GM12891 (cell line): ENCODE measurements around the gene FTSJ3.

Experiments
- DNase-seq: peaks from one replicate; pipeline ENCODE4 v3.0.0; 2011; ENCODE audit warnings: low spot score; ENCODE audit not compliant: insufficient read length
- FAIRE-seq: peaks from 2 replicates; lab custom pipeline; 2011; peaks lifted over from hg19 to GRCh38; lab: Jason Lieb, UNC
- PAX5 ChIP-seq: IDR thresholded peaks from 2 replicates; pipeline ENCODE4 v1.6.1; 2011; ENCODE audit warnings: low read length, moderate library complexity, mild to moderate bottlenecking; ENCODE audit not compliant: insufficient read depth, severe bottlenecking
- POLR2A ChIP-seq: IDR thresholded peaks from 2 replicates; pipeline ENCODE4 v1.6.1; 2011; ENCODE audit warnings: low read depth, low read length, control low read depth
- POLR2AphosphoS5 ChIP-seq: IDR thresholded peaks from 2 replicates; pipeline ENCODE4 v1.6.1; 2011; ENCODE audit warnings: low read depth, low read length, control low read depth
- POU2F2 ChIP-seq: IDR thresholded peaks from 2 replicates; pipeline ENCODE4 v1.6.1; 2011; ENCODE audit warnings: low read depth, mild to moderate bottlenecking, control low read depth, low read length, moderate library complexity
- SPI1 ChIP-seq: IDR thresholded peaks from 2 replicates; pipeline ENCODE4 v1.6.1; 2011; ENCODE audit warnings: low read depth, low read length, control low read depth
- TAF1 ChIP-seq: IDR thresholded peaks from 2 replicates; pipeline ENCODE4 v1.6.1; 2011; ENCODE audit warnings: low read depth, low read length, control low read depth

FTSJ3 gene

DNA sequence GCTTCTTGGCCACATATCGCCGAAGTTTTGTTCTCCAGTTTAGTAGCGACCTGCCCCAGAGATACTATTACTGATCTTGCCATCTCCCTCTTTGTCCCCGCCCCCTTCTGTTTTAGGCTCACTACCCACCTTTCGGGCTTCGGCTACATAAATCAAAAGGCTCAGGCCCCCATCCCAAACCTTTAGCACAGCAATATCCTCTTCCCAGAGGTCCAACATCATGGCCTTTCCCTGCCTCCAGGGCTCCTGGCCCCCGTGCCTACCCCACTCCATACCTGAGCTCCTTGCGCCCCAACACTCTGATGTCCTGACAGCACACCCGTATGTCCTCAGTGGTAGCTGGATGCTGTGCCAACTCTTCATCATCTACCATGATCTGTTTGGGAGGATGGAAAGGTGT lies 3.1 kb downstream of the FTSJ3 start:
- FAIRE-seq (no peak), DNase-seq (no peak)
- TF ChIP-seq POU2F2, result no peak
- no peak for TF ChIP-seq SPI1

DNA sequence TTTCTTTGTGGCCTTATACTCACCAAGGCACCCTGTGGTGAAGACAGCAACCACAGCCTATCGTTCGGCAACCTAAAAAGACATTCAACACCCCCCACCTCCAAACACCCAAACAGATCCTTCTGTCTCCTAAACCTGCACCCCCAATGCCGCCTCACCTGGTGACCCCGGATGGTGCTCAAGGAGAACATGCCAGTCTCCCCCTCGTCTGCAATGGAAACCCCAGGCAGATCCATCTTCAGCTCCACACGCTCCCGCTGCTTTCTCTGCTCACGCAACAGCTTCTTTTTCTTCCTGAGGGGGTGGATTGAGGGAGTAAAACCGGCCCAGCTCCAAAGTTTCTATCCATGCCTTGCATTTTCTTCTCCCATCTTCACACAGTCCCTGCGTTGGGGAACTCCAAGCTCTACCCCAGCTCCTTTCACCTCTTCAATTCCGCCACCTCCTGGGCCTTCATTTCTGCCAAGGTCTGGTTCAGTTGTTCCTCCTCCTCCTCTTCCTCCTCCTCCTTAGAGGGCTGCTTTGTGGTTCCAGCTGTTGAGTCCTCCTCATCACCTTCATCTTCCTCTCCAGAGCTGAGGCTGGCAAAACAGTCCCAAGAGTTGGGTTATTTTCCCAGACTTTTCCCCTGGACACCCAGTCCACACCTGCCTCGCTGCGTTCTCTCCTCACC lies 3.7 kb downstream of the FTSJ3 start:
- no peak for FAIRE-seq

DNA sequence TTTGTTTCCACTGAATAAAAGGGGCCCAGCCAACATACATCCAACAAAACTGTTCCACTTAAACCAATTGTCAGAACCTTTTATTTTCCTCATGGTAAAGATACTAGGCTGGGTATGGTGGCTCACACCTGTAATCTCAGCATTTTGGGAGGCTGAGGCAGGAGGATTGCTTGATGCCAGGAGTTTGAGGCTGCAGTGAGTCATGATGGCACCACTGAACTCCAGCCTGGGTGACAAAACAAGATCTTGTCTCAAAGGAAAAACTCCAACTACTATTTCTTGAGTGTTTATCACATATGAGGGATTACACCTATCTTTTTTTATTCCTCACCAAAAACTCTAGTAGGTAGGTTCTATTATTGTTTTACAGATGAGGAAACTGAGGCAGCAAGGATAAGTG lies 4.9 kb downstream of the FTSJ3 start:
- DNase-seq (no peak), FAIRE-seq (no peak)
- no peak for TF ChIP-seq POLR2AphosphoS5
- TF ChIP-seq TAF1, result no peak

More for the DNA sequence above, 3.7 kb downstream of the FTSJ3 start:
- TF ChIP-seq POLR2A (no peak), POLR2AphosphoS5 (no peak), POU2F2 (no peak), TAF1 (no peak), SPI1 (no peak), PAX5 (no peak)
- no peak for DNase-seq

DNA sequence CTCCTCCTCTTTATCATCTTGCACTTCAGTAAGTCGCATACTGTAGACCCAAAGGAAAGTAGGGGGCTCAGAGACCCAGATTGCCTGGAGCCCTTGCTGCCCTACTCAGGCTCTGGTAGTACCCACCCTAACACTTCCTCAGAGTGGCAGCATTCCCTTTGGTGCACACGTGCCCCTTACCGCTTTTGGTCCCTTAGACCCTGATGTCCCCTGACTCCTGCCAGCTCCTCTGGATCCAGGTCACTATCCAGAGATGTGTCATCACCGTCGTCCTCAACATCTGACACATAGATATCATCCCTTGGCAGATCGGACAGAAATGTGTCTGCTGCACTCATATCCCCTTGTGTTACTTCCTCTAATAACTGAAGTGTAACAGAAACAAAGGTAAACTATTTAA lies 5.7 kb downstream of the FTSJ3 start:
- DNase-seq (no peak), FAIRE-seq (no peak)
- TF ChIP-seq POLR2AphosphoS5, result 0 out of 2 replicates have a peak, but pooled peaks have one; percentile 41
- no peak for TF ChIP-seq PAX5

DNA sequence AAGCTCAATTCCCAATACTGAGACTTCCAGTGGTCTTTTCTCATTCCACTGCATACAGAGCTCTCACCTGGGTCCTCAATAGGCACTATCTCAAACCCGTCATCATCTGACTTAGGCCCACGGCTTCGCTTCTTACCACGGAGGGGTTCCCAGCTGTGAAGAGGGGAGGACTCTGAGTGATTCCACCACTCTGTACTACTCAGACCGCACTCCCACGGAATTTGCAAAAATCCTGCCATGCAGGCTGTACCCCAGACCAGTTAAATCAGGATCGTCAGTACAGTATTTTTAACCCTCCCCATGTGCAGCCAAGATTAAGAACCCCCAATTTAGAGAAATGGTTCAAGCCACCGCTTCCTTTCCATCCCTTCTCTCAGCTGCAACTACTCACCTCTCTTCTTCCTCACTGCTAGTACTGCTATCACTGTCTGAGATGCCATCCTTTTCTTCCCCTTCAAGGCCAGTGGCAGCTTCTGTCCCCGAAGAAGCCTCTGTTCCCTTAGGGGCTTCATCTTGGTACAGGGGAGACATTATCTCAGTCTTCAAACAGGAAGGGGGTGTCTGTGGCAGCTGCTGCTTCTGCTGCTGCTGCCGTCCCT lies 6.4 kb downstream of the FTSJ3 start:
- no peak for DNase-seq
- TF ChIP-seq SPI1, result no peak
- no peak for TF ChIP-seq POLR2AphosphoS5
- TF ChIP-seq POU2F2, result no peak
- TF ChIP-seq TAF1, result no peak
- 0 out of 2 replicates have a peak, but pooled peaks have one; percentile 23 for TF ChIP-seq POLR2A
- no peak for TF ChIP-seq PAX5
- no peak for FAIRE-seq

DNA sequence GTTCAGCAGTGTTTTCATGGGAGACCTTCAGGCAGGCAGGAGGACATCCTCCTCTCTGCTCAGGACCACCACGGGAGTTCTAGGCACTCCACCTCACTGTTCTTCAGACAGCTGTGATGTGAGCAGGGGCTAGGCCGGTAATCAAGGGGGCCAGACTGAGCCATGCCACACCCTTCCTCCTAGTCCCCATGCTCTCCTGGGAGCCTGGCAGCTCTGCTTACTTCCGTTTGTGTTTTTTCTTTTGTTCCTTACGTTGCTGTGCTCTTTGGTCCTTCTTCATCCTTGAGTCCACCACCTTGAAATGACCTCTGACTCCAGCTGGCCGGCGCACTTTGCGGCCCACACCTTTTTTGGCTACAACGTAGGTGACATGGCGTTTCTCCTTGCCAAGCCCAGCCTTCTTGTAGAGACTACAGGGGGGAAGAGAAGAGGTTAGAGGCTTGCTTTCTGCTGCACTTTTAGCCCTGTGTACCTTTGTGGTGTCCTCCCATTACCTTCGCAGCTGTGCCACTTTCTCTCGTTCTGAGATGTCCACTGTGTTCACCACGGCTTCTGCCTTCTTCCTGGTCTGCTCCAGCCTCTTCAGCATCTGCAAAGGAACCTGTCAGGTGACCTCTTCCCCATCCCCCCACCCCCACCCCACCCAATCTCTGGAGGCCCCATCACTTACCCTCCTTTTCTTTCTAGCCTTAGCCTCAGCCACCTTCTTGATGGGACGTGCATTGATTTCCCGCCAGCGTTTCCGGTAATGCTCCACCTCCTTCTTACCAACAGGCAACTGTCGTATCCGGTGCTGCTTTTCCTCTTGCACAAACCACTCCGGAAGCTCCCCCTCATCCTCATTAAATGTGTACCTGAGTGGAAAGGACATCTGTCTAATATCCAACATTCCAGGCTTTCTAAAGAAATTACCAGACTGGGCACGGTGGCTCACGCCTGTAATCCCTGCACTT lies 7.6 kb downstream of the FTSJ3 start:
- TF ChIP-seq POLR2AphosphoS5 (no peak), SPI1 (no peak), POLR2A (no peak), TAF1 (no peak), PAX5 (no peak), POU2F2 (no peak)
- FAIRE-seq (no peak), DNase-seq (no peak)

DNA sequence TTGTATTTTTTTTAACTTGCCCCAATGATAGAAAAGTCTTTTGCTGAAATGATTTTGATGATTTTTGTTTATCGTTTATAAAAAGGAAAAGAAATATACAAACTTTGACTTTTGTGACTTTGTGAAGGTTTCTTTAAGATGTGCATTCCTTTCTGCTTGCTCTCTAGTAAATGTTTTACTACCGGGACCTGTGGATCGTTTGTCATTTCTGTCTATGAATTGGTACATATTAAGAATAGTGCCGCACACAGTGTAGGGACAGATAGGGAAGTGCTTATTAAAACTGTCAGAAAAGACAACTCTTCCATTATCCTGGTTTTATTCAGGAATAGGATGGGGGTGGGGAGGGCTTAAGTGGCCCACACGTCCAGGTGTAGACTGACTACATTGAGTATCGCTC lies 8.3 kb downstream of the FTSJ3 start:
- no peak for TF ChIP-seq TAF1
- no peak for TF ChIP-seq SPI1
- TF ChIP-seq POLR2AphosphoS5, result no peak
- TF ChIP-seq PAX5, result no peak
- TF ChIP-seq POLR2A, result no peak
- TF ChIP-seq POU2F2, result no peak
- FAIRE-seq (no peak), DNase-seq (no peak)

DNA sequence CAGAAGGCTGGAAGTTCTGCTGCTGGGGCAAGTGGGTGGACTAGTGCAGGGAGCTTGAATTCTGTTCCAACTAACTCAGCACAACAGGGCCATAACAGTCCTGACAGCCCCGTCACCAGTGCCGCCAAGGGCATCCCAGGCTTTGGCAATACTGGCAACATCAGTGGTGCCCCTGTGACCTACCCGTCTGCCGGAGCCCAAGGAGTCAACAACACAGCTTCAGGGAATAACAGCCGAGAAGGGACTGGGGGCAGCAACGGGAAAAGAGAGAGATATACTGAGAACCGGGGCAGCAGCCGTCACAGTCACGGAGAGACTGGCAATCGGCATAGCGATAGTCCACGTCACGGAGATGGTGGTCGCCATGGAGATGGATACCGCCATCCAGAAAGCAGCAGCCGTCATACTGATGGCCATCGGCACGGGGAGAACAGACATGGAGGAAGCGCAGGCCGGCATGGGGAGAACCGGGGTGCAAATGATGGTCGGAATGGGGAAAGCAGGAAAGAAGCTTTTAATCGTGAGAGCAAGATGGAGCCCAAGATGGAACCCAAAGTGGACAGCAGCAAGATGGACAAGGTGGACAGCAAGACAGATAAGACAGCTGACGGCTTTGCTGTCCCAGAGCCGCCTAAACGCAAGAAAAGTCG lies 9.6 kb downstream of the FTSJ3 start:
- no peak for FAIRE-seq
- TF ChIP-seq POLR2A (peak; percentile 28; the same call in 1 of the 2 replicates), SPI1 (no peak), POU2F2 (no peak)

DNA sequence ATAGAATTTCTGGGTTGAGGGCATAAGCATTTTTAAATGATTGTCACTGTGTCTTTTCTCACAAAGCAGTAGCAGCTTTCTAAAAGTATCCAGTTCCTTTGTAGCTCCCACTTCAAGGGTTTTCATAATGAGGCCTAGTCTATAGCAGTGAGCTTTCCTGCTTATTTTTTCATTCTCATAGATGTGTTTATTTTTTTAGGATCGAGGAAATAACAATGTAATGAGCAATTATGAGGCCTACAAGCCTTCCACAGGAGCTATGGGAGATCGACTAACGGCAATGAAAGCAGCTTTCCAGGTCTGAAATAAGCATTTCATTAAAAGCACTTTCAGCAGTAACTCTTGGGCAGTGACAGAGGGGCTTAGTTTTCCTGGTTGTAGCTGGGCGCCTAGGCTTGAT lies 10.8 kb downstream of the FTSJ3 start:
- FAIRE-seq (no peak), DNase-seq (no peak)
- TF ChIP-seq SPI1 (no peak), POU2F2 (no peak), PAX5 (no peak), POLR2AphosphoS5 (no peak), TAF1 (no peak), POLR2A (no peak)

More for the DNA sequence above, 9.6 kb downstream of the FTSJ3 start:
- DNase-seq, result no peak
